ENCODE measurements around the gene PLCG1. TPM values are rescaled to one million over a fixed set of nuclear protein-coding genes. Genes with fewer than 3 reads are reported as not detected.
A peak's percentile ranks its signal among the peaks of the same experiment; 100 is the strongest.

PLCG1 gene
- total RNA-seq, 2 donors from 2014 or later, result 227 to 257 TPM

DNA sequence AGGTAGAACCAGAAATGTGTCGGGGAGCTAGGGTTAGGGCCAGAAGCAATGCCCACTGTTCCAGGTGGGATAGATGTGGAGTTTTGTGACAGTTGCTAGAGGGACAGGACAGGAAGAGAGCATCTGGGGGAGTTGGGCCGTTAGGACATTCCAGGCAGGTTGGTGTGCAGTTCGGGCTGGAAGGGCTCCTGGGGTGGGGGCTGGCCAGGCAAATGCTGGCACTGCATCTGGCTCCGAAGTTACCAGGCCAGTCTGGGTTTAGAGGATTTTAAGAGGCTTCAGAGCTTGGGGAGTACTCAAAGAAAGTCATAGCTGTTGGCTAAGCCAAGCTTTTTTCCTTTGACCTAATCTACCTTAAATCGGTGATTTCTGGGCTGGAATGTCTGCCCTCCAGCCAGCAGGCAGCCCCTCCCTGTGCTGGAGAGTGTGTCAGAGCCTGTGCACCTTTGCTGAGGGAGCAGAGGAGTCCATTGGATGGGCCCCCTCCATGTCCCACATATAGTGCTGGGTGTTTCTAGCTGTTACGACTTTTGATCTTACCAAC is 20.8 kb downstream of the PLCG1 start:
- H3K4me1 Mint-ChIP-seq, result peaks cover 7% of the 10 kb centered on the region
- TF ChIP-seq, protein P1, sequence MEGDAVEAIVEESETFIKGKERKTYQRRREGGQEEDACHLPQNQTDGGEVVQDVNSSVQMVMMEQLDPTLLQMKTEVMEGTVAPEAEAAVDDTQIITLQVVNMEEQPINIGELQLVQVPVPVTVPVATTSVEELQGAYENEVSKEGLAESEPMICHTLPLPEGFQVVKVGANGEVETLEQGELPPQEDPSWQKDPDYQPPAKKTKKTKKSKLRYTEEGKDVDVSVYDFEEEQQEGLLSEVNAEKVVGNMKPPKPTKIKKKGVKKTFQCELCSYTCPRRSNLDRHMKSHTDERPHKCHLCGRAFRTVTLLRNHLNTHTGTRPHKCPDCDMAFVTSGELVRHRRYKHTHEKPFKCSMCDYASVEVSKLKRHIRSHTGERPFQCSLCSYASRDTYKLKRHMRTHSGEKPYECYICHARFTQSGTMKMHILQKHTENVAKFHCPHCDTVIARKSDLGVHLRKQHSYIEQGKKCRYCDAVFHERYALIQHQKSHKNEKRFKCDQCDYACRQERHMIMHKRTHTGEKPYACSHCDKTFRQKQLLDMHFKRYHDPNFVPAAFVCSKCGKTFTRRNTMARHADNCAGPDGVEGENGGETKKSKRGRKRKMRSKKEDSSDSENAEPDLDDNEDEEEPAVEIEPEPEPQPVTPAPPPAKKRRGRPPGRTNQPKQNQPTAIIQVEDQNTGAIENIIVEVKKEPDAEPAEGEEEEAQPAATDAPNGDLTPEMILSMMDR (conservative IDR thresholded peaks at IDR 0.05), result no peak
- peaks cover 60% of the 10 kb centered on the region for H3K36me3 ChIP-seq (ENCODE audit: control insufficient read depth, insufficient read depth, low read length)
- no peak overlapping the region for H3K4me3 ChIP-seq (ENCODE audit: low read length)
- no peak overlapping the region for H3K27ac ChIP-seq (ENCODE audit: low read depth, low read length)
- no peaks in the 10 kb centered on the region for H3K4me1 ChIP-seq (ENCODE audit: control insufficient read depth, insufficient read depth, low read length)
- peaks cover 31% of the 10 kb centered on the region for H3K36me3 Mint-ChIP-seq (ENCODE audit: low read depth)
- H3K27me3 Mint-ChIP-seq (ENCODE audit: insufficient read depth), result no peaks in the 10 kb centered on the region
- H3K4me3 Mint-ChIP-seq, result no peak overlapping the region
- no peak overlapping the region for H3K9ac ChIP-seq (ENCODE audit: extremely low read depth, low read length, poor library complexity, severe bottlenecking)
- H3K27ac Mint-ChIP-seq, result peak overlapping the region; percentile 74
- H3K9me3 Mint-ChIP-seq, result no peaks in the 10 kb centered on the region
- H3K27me3 ChIP-seq (ENCODE audit: control insufficient read depth, insufficient read depth, low read length, poor library complexity, severe bottlenecking), result no peaks in the 10 kb centered on the region
- WGBS, 2 experiments (ENCODE audit: insufficient coverage in 1 of 2, insufficient read length in 1 of 2), result 87 to 100% methylated on average over 2 to 6 of the region's 6 CpGs
- no peak for DNase-seq
- H3K9me3 ChIP-seq (ENCODE audit: control insufficient read depth, low read length), result no peaks in the 10 kb centered on the region

DNA sequence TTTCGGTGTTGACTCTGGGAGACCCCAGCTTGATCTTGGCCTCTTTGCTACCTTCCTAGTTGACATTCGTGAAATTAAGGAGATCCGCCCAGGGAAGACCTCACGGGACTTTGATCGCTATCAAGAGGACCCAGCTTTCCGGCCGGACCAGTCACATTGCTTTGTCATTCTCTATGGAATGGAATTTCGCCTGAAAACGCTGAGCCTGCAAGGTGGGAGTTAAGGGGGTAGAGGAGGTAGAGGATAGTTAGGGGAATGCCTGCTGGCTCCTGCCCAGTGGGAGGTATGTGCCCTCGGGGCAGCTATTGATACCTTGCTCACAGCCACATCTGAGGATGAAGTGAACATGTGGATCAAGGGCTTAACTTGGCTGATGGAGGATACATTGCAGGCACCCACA is 22.2 kb downstream of the PLCG1 start:
- Histone ChIP-seq H3K9ac (ENCODE audit: extremely low read depth, low read length, poor library complexity, severe bottlenecking) (no peak overlapping the region), H3K4me1 (ENCODE audit: control insufficient read depth, insufficient read depth, low read length) (no peaks in the 10 kb centered on the region), H3K9me3 (ENCODE audit: control insufficient read depth, low read length) (no peaks in the 10 kb centered on the region), H3K4me3 (ENCODE audit: low read length) (no peak overlapping the region), H3K27ac (ENCODE audit: low read depth, low read length) (no peak overlapping the region), H3K27me3 (ENCODE audit: control insufficient read depth, insufficient read depth, low read length, poor library complexity, severe bottlenecking) (no peaks in the 10 kb centered on the region), H3K36me3 (ENCODE audit: control insufficient read depth, insufficient read depth, low read length) (peaks cover 60% of the 10 kb centered on the region)
- Mint-ChIP-seq H3K4me3 (no peak overlapping the region), H3K4me1 (no peaks in the 10 kb centered on the region), H3K27ac (no peak overlapping the region), H3K27me3 (ENCODE audit: insufficient read depth) (no peaks in the 10 kb centered on the region), H3K36me3 (ENCODE audit: low read depth) (peaks cover 44% of the 10 kb centered on the region), H3K9me3 (no peaks in the 10 kb centered on the region)
- TF ChIP-seq, protein P1 (conservative IDR thresholded peaks at IDR 0.05), result no peak
- DNase-seq, result no peak
- 90 to 95% methylated on average over 8 to 10 of the region's 10 CpGs for WGBS, 2 experiments (ENCODE audit: insufficient coverage in 1 of 2, insufficient read length in 1 of 2)

GRCh38 chr20:41160686-41161085 is 23.3 kb downstream of the PLCG1 start:
- no peak overlapping the region for H3K9ac ChIP-seq (ENCODE audit: extremely low read depth, low read length, poor library complexity, severe bottlenecking)
- no peak overlapping the region for H3K4me3 ChIP-seq (ENCODE audit: low read length)
- Mint-ChIP-seq H3K4me1 (no peaks in the 10 kb centered on the region), H3K27ac (peak overlapping the region; percentile 18), H3K9me3 (no peaks in the 10 kb centered on the region), H3K27me3 (ENCODE audit: insufficient read depth) (no peaks in the 10 kb centered on the region), H3K36me3 (ENCODE audit: low read depth) (peaks cover 53% of the 10 kb centered on the region), H3K4me3 (no peak overlapping the region)
- H3K27me3 ChIP-seq (ENCODE audit: control insufficient read depth, insufficient read depth, low read length, poor library complexity, severe bottlenecking), result no peaks in the 10 kb centered on the region
- TF ChIP-seq, protein P1 (conservative IDR thresholded peaks at IDR 0.05), result no peak
- H3K9me3 ChIP-seq (ENCODE audit: control insufficient read depth, low read length), result no peaks in the 10 kb centered on the region
- H3K36me3 ChIP-seq (ENCODE audit: control insufficient read depth, insufficient read depth, low read length), result peaks cover 62% of the 10 kb centered on the region
- H3K4me1 ChIP-seq (ENCODE audit: control insufficient read depth, insufficient read depth, low read length), result no peaks in the 10 kb centered on the region
- WGBS, 2 experiments (ENCODE audit: insufficient coverage in 1 of 2, insufficient read length in 1 of 2), result 90 to 96% methylated on average over 2 of the region's 2 CpGs
- no peak overlapping the region for H3K27ac ChIP-seq (ENCODE audit: low read depth, low read length)
- DNase-seq, result no peak
